ENCODE data around the gene PTPN23. TPM values are rescaled to one million over a fixed set of nuclear protein-coding genes. Genes with fewer than 3 reads are reported as not detected.
"Not testable (repeated sequence)": the region's sequence is repeated elsewhere in the genome, so short reads cannot be mapped to it uniquely, and the experiment has no call there.

Gene PTPN23
- total RNA-seq, 1 experiment from 2014 or later: 7.4 TPM

GRCh38 chr3:47455806-47456452 lies 75.1 kb downstream of the PTPN23 start:
- Histone ChIP-seq H3K27ac (no peak overlapping the region), H3K4me1 (no peaks in the 10 kb centered on the region), H3K4me3 (no peak overlapping the region), H3K36me3 (no peaks in the 10 kb centered on the region), H3K9me3 (replicated peaks) (no peaks in the 10 kb centered on the region), H3K27me3 (no peaks in the 10 kb centered on the region)
- DNase-seq: no peak

- H3K4me1 ChIP-seq: no peaks in the 10 kb centered on the region
- no peak overlapping the region for H3K4me3 ChIP-seq
- no peaks in the 10 kb centered on the region for H3K36me3 ChIP-seq
- H3K27me3 ChIP-seq: no peaks in the 10 kb centered on the region
- no peak for DNase-seq
- no peak overlapping the region for H3K27ac ChIP-seq
- 0 out of 2 replicates have a peak, but pooled peaks cover 2% of the 10 kb centered on the region for H3K9me3 ChIP-seq (replicated peaks)
These were observed 76.2 kb downstream of the PTPN23 start for GRCh38 chr3:47456984-47457383.

- H3K27me3 ChIP-seq; H3K4me3 ChIP-seq; H3K27ac ChIP-seq; H3K36me3 ChIP-seq; H3K9me3 ChIP-seq (replicated peaks); DNase-seq; H3K4me1 ChIP-seq: not testable (repeated sequence)
These were observed 78.8 kb downstream of the PTPN23 start for GRCh38 chr3:47459534-47460085.

Other genes starting within 250 kb of the PTPN23 start
- gene SETD2, start 216.9 kb upstream of the PTPN23 start, total RNA-seq (2014; rRNA removed; shearing (Covaris generic)): 35.3 and 38.5 TPM in 2 replicates
- 5.1 and 5.6 TPM in 2 replicates for gene KIF9, start 98.2 kb upstream of the PTPN23 start, total RNA-seq (2014; rRNA removed; shearing (Covaris generic))
- gene KLHL18, start 98.1 kb upstream of the PTPN23 start, total RNA-seq (2014; rRNA removed; shearing (Covaris generic)): 11.3 and 11.8 TPM in 2 replicates
- gene SCAP, start 94.9 kb downstream of the PTPN23 start, total RNA-seq (2014; rRNA removed; shearing (Covaris generic)): 47.5 and 48.4 TPM in 2 replicates
- gene ELP6, start 132.7 kb downstream of the PTPN23 start, total RNA-seq (2014; rRNA removed; shearing (Covaris generic)): 36.1 and 41.4 TPM in 2 replicates
- gene CSPG5, start 197.8 kb downstream of the PTPN23 start, total RNA-seq (2014; rRNA removed; shearing (Covaris generic)): 0.73 and 1.1 TPM in 2 replicates

All from SJCRH30 (cell line).